Stimulated activated CD4-positive, alpha-beta T cell treated with anti-CD3 and anti-CD28 coated beads, Interleukin-2, amount 100 ng/mL, for 48 hours (primary cell): ENCODE measurements around the gene FGF14.

Source experiments
- DNase-seq, 2 donors: peaks; one replicate each; pipeline ENCODE4 v3.0.0-alpha.2; 2020

FGF14 gene

GRCh38 chr13:101835920-101836319, 565.9 kb downstream of the FGF14 start:
- DNase-seq: no peak

GRCh38 chr13:101833671-101834070, 568.2 kb downstream of the FGF14 start:
- no peak for DNase-seq

- DNase-seq: no peak
Observed at GRCh38 chr13:101830035-101830434, 571.8 kb downstream of the FGF14 start.

- no peak for DNase-seq
Observed at GRCh38 chr13:101829484-101829883, 572.4 kb downstream of the FGF14 start.

- DNase-seq: no peak
Observed at GRCh38 chr13:101828119-101828518, 573.7 kb downstream of the FGF14 start.

- no peak for DNase-seq
Observed at GRCh38 chr13:101817898-101818297, 584.0 kb downstream of the FGF14 start.

GRCh38 chr13:101811881-101812280, 590.0 kb downstream of the FGF14 start:
- DNase-seq: no peak

- DNase-seq: no peak
Observed at GRCh38 chr13:101811284-101811839, 590.5 kb downstream of the FGF14 start.

- DNase-seq: no peak
Observed at GRCh38 chr13:101799196-101799595, 602.7 kb downstream of the FGF14 start.

GRCh38 chr13:101798437-101798836, 603.4 kb downstream of the FGF14 start:
- DNase-seq: no peak

GRCh38 chr13:101795460-101795859, 606.4 kb downstream of the FGF14 start:
- no peak for DNase-seq

GRCh38 chr13:101795025-101795424, 606.8 kb downstream of the FGF14 start:
- DNase-seq: no peak

GRCh38 chr13:101792189-101792588, 609.7 kb downstream of the FGF14 start:
- no peak for DNase-seq

GRCh38 chr13:101785858-101786257, 616.0 kb downstream of the FGF14 start:
- DNase-seq: no peak

- DNase-seq: no peak
Observed at GRCh38 chr13:101784313-101784712, 617.5 kb downstream of the FGF14 start.

GRCh38 chr13:101783554-101783953, 618.3 kb downstream of the FGF14 start:
- DNase-seq: no peak

GRCh38 chr13:101780211-101780610, 621.6 kb downstream of the FGF14 start:
- DNase-seq: no peak

GRCh38 chr13:101779147-101779546, 622.7 kb downstream of the FGF14 start:
- no peak for DNase-seq

GRCh38 chr13:101775267-101775666, 626.6 kb downstream of the FGF14 start:
- no peak for DNase-seq

- no peak for DNase-seq
Observed at GRCh38 chr13:101774393-101774792, 627.5 kb downstream of the FGF14 start.

GRCh38 chr13:101773062-101773461, 628.8 kb downstream of the FGF14 start:
- DNase-seq: no peak

GRCh38 chr13:101767131-101767530, 634.7 kb downstream of the FGF14 start:
- DNase-seq: no peak

GRCh38 chr13:101763191-101763590, 638.7 kb downstream of the FGF14 start:
- DNase-seq: no peak

- no peak for DNase-seq
Observed at GRCh38 chr13:101757446-101758039, 644.3 kb downstream of the FGF14 start.

- no peak for DNase-seq
Observed at GRCh38 chr13:101755228-101755887, 646.5 kb downstream of the FGF14 start.
